HG03045 (cell line): ENCODE data around the gene SURF4.
A peak's percentile ranks its signal among the peaks of the same experiment; 100 is the strongest.

Experiments used
- ATAC-seq: cut with Tn5 transposase; IDR thresholded peaks from one replicate; pipeline ENCODE4 v1.9.1; 2021; ENCODE audit warnings: mild to moderate bottlenecking, moderate library complexity; ENCODE audit not compliant: unreplicated experiment

The SURF4 gene

GRCh38 chr9:133375116-133375723 is 640 bp downstream of the SURF4 start:
- peak; percentile 15 for ATAC-seq

- ATAC-seq, result no peak
These were observed 1.2 kb downstream of the SURF4 start for GRCh38 chr9:133374612-133375115.

- no peak for ATAC-seq
These were observed 3.7 kb downstream of the SURF4 start for GRCh38 chr9:133372144-133372543.

- no peak for ATAC-seq
These were observed 4.6 kb downstream of the SURF4 start for GRCh38 chr9:133371261-133371711.

GRCh38 chr9:133370685-133371084 is 5.2 kb downstream of the SURF4 start:
- ATAC-seq, result no peak

- no peak for ATAC-seq
These were observed 5.9 kb downstream of the SURF4 start for GRCh38 chr9:133369933-133370332.

GRCh38 chr9:133369422-133369821 is 6.4 kb downstream of the SURF4 start:
- ATAC-seq, result no peak

GRCh38 chr9:133368249-133368881 is 7.5 kb downstream of the SURF4 start:
- no peak for ATAC-seq

- ATAC-seq, result no peak
These were observed 8.1 kb downstream of the SURF4 start for GRCh38 chr9:133367778-133368177.

- ATAC-seq, result no peak
These were observed 8.6 kb downstream of the SURF4 start for GRCh38 chr9:133367221-133367620.

- no peak for ATAC-seq
These were observed 9.4 kb downstream of the SURF4 start for GRCh38 chr9:133366435-133366834.

- no peak for ATAC-seq
These were observed 13.4 kb downstream of the SURF4 start for GRCh38 chr9:133362359-133363044.

- no peak for ATAC-seq
These were observed 14.3 kb downstream of the SURF4 start for GRCh38 chr9:133361507-133362092.

GRCh38 chr9:133360400-133361393 is 15.2 kb downstream of the SURF4 start:
- ATAC-seq, result no peak

- ATAC-seq, result no peak
These were observed 16.3 kb downstream of the SURF4 start for GRCh38 chr9:133359399-133360175.

GRCh38 chr9:133357656-133358055 is 18.2 kb downstream of the SURF4 start:
- no peak for ATAC-seq

- ATAC-seq, result peak; percentile 57
These were observed 19.3 kb downstream of the SURF4 start, which contains the start of the genes SURF1 and SURF2 for GRCh38 chr9:133356391-133357091. Gene SURF1, minus strand, starts transcription at chr9:133356487. Its CDS starts 34 bp downstream, at chr9:133356453. Gene SURF2, plus strand, starts transcription at chr9:133356550. Its CDS starts 43 bp downstream, at chr9:133356593.

GRCh38 chr9:133355881-133356357 is 19.9 kb downstream of the SURF4 start:
- ATAC-seq, result peak; percentile 32

GRCh38 chr9:133354766-133355165 is 21.1 kb downstream of the SURF4 start:
- no peak for ATAC-seq
